Subcutaneous adipose tissue (tissue), 4 donors: ENCODE measurements around the gene FKBP10. TPM values are rescaled to one million over a fixed set of nuclear protein-coding genes. Genes with fewer than 3 reads are reported as not detected.

Experiments
- CTCF ChIP-seq: fragments of 450-650 bp; IDR thresholded peaks from one replicate; pipeline ENCODE4 v1.5.1; 2016; ENCODE audit warnings: low read depth, mild to moderate bottlenecking, control low read depth, antibody characterized with exemption, moderate library complexity
- total RNA-seq, 4 donors: library from RNA; depleted of rRNA; stranded (reverse); fragments of >200 nt; gene quantifications; one replicate each; pipeline ENCODE4 v1.1.0, GENCODE V29; 2016

FKBP10 gene
- total RNA-seq, 4 donors from 2014 or later = 13.7 to 34.8 (median 23.1) TPM

GRCh38 chr17:41777157-41777573 is 35.6 kb upstream of the FKBP10 start:
- TF ChIP-seq CTCF = no peak

- TF ChIP-seq CTCF = no peak
Measured at GRCh38 chr17:41777574-41778188, 35.1 kb upstream of the FKBP10 start.

DNA sequence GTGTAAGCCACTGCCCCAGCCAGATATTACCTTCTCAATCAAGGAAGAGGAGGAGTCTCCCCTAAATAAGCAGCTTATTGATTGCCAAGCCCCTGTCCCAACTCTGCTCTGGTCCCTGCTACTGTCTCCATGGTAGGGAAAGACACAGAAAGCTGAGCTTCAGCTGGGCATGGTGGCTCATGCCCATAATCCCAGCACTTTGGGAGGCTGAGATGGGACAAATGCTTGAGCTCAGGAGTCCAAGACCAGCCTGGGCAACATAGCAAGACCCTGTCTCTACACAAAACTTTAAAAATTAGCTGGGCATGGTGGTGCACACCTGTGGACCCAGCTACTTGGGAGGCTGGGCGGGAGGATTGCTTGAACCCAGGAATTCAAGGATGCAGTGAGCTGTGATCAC is 32.9 kb upstream of the FKBP10 start:
- TF ChIP-seq CTCF = no peak

DNA sequence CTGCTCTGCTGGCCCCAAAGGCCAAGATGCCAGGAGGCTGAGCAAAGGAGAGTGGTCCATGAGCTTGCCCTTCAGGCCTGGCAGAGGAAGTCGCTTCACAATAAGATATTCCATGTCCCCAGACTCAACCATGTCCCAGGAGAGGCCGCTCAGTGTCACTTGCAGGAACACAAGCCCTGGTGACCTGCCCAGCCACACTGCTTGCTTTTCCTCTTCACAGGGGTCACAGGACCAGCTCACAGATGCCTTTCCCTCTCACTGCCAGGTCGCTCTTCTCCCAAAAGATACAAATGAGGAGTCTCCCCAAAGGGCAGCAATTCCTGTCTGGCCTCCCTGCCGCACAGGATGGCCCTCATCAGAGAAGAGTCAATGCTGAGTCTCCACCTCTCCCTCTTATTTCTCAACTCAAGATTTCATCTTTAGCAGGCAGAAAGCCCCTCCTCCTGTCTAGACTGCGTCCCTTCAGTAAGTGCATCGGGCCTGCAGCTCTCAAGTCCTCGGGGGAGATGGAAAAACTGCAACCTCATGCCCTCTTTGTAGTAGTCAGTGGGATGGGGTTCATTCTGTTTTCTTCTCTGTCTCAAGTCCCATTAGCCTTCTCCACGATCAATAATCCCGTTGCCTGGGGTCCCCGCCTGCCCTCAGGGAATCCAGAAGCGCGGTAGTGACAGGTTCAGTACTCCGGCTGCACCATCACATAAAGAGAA is 31.2 kb upstream of the FKBP10 start:
- no peak for TF ChIP-seq CTCF

DNA sequence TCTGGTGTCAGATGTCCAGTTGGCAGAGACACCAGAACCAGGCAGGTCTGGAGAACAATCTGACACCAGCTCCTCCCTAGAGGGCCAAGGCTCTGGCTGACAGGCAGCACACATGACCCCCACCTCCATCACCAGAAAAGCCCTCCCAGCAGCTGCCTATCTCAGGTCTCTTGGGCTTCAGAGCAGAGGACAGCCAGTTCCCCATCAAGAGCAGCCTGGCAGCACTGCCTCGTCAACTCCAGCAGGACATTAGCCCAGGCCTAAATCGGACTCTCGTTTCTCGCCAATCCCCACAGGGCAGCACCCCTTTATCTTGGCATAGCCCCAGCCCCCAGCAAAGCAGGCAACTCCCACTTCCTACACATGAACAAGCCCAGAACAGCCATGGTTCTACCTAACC is 30.7 kb upstream of the FKBP10 start:
- TF ChIP-seq CTCF = no peak

DNA sequence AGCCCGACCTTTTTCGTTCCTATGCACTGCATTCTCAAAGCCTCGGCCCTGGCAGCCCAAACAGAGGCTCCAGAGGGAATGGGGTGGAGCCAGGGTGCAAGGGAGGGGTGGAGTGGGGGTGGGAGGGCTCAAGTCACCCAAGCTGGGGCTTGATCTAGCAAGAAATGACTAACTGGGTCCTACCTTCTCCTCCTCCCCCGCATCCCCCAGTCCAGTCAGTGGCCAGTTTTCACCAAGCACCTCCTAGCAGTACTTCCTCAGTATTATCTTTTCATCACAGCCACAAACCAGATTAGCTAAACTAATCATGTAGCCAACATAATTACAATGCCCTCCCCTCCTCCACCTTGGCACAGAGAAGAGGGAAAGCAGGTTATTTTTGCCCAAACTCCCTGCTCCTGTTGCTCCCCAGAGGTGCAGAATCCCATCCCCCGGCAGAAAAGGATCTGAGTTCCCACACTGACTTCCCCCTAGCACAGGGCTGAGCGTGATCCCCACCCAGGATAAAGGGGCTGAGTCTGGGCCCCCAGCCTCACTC is 28.5 kb upstream of the FKBP10 start:
- TF ChIP-seq CTCF = no peak

DNA sequence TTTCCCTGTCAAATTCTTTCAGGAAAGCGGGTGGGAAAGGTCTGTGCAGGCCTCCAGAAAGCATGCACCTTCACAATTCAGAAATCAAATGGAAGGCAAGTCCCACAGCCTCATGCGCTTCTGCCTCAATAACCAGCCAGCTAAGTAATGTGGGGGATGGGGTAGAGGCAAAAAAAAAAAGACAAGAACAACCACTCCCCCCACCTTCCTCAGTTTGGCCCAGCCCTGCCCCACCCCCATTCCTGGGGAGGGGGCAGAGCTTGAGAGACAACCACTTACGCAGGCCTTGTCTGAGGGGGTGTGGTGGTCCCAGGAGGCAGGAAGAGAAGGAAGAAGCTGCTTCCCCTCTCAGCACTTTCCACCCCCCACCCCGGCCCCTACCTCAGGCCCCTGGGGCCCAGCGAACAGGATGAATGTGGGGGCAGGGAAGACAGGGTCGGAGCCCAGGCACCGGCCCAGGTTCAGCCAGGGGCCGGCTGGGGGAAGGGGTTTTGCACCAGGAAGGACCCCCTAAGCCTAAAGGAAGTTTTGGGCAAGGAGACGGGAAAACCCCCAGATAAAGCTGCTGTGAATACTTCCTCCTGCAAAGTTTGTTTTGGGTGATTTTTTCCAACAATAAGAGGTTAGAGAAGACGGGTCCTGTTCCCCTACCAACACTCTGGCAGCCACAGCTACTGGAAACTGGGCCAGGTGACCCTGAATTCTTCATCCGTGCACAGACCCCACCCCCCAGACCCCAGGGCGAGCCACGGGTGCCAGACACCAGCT is 27.5 kb upstream of the FKBP10 start:
- no peak for TF ChIP-seq CTCF
